ENCODE data around the gene RGS14.
"Not testable (repeated sequence)": the region's sequence is repeated elsewhere in the genome, so short reads cannot be mapped to it uniquely, and the experiment has no call there.

The RGS14 gene

GRCh38 chr5:177328545-177329231 is 29.0 kb upstream of the RGS14 start:
- DNase-seq (ENCODE audit: low read depth) = no peak

- DNase-seq (ENCODE audit: low read depth) = no peak
Measured at GRCh38 chr5:177329883-177330282, 27.8 kb upstream of the RGS14 start.

GRCh38 chr5:177330991-177331842 is 26.5 kb upstream of the RGS14 start:
- no peak for DNase-seq (ENCODE audit: low read depth)

GRCh38 chr5:177332031-177332895 is 25.5 kb upstream of the RGS14 start:
- DNase-seq (ENCODE audit: low read depth) = no peak

- no peak for DNase-seq (ENCODE audit: low read depth)
Measured at GRCh38 chr5:177332896-177333260, 24.8 kb upstream of the RGS14 start.

- DNase-seq (ENCODE audit: low read depth) = no peak
Measured at GRCh38 chr5:177333420-177334154, 24.1 kb upstream of the RGS14 start.

- no peak for DNase-seq (ENCODE audit: low read depth)
Measured at GRCh38 chr5:177334155-177334551, 23.6 kb upstream of the RGS14 start.

- no peak for DNase-seq (ENCODE audit: low read depth)
Measured at GRCh38 chr5:177334781-177335700, 22.7 kb upstream of the RGS14 start.

- no peak for DNase-seq (ENCODE audit: low read depth)
Measured at GRCh38 chr5:177335701-177336065, 22.0 kb upstream of the RGS14 start.

- no peak for DNase-seq (ENCODE audit: low read depth)
Measured at GRCh38 chr5:177336112-177336511, 21.6 kb upstream of the RGS14 start.

GRCh38 chr5:177336603-177337494 is 20.9 kb upstream of the RGS14 start:
- DNase-seq (ENCODE audit: low read depth) = no peak

GRCh38 chr5:177338251-177339106 is 19.2 kb upstream of the RGS14 start:
- DNase-seq (ENCODE audit: low read depth) = no peak

GRCh38 chr5:177339107-177339638 is 18.6 kb upstream of the RGS14 start:
- no peak for DNase-seq (ENCODE audit: low read depth)

GRCh38 chr5:177343000-177343399 is 14.7 kb upstream of the RGS14 start:
- DNase-seq (ENCODE audit: low read depth) = not testable (repeated sequence)

GRCh38 chr5:177343777-177344176 is 13.9 kb upstream of the RGS14 start:
- no peak for DNase-seq (ENCODE audit: low read depth)

- DNase-seq (ENCODE audit: low read depth) = no peak
Measured at GRCh38 chr5:177344891-177345290, 12.8 kb upstream of the RGS14 start.

GRCh38 chr5:177346820-177347219 is 10.9 kb upstream of the RGS14 start:
- no peak for DNase-seq (ENCODE audit: low read depth)

- no peak for DNase-seq (ENCODE audit: low read depth)
Measured at GRCh38 chr5:177347699-177348098, 10.0 kb upstream of the RGS14 start.

- no peak for DNase-seq (ENCODE audit: low read depth)
Measured at GRCh38 chr5:177349362-177349647, 8.4 kb upstream of the RGS14 start.
